Ectodermal cell (in vitro differentiated cells): ENCODE results near the gene PCCA.

ENCODE experiments used
- H3K27ac ChIP-seq: 2 replicates; pipeline ENCODE4 v1.7.0; 2013; ENCODE audit warnings: mild to moderate bottlenecking, low read depth, low read length; ENCODE audit not compliant: insufficient read depth, poor library complexity, severe bottlenecking
- H3K27me3 ChIP-seq: 2 replicates; pipeline ENCODE4 v1.7.0; 2013; ENCODE audit warnings: mild to moderate bottlenecking, low read length; ENCODE audit not compliant: insufficient read depth, control insufficient read depth, poor library complexity, severe bottlenecking
- H3K36me3 ChIP-seq: one replicate; pipeline ENCODE4 v1.7.0; 2013; ENCODE audit warnings: low read length; ENCODE audit not compliant: control insufficient read depth, insufficient read depth
- H3K4me1 ChIP-seq: one replicate; pipeline ENCODE4 v1.7.0; 2013; ENCODE audit warnings: low read length; ENCODE audit not compliant: control insufficient read depth, insufficient read depth
- H3K4me3 ChIP-seq: 2 replicates; pipeline ENCODE4 v1.7.0; 2013; ENCODE audit warnings: low read depth, low read length, control low read depth; ENCODE audit not compliant: insufficient read depth
- H3K9me3 ChIP-seq: 2 replicates; pipeline ENCODE4 v1.7.0; 2013; ENCODE audit warnings: mild to moderate bottlenecking, low read length, moderate library complexity; ENCODE audit not compliant: control insufficient read depth
- WGBS, 2 experiments: methylation state at CpG; one replicate each; pipeline ENCODE4 v1.1.7; 2013; ENCODE audit warnings: missing lambda C conversion rate in 2 of 2; 5-methylcytosine and 5-hydroxymethylcytosine counted together

The PCCA gene

GRCh38 chr13:100460791-100461190 lies 371.9 kb downstream of the PCCA start:
- 93 to 100% methylated on average over 2 of the region's 2 CpGs for WGBS, 2 experiments
- no peaks in the 10 kb centered on the region for H3K9me3 ChIP-seq
- H3K27ac ChIP-seq: no peak overlapping the region
- no peaks in the 10 kb centered on the region for H3K27me3 ChIP-seq
- no peaks in the 10 kb centered on the region for H3K36me3 ChIP-seq
- peaks cover 19% of the 10 kb centered on the region for H3K4me1 ChIP-seq
- H3K4me3 ChIP-seq: no peak overlapping the region

GRCh38 chr13:100461309-100462030 lies 372.6 kb downstream of the PCCA start:
- Histone ChIP-seq H3K4me3 (no peak overlapping the region), H3K27ac (peak overlapping the region; percentile 81), H3K27me3 (no peaks in the 10 kb centered on the region), H3K4me1 (peaks cover 19% of the 10 kb centered on the region), H3K9me3 (no peaks in the 10 kb centered on the region), H3K36me3 (no peaks in the 10 kb centered on the region)
- 30 to 38% methylated on average over 4 of the region's 5 CpGs for WGBS, 2 experiments

- Histone ChIP-seq H3K27me3 (no peaks in the 10 kb centered on the region), H3K27ac (no peak overlapping the region), H3K9me3 (no peaks in the 10 kb centered on the region), H3K4me3 (no peak overlapping the region), H3K4me1 (peaks cover 19% of the 10 kb centered on the region), H3K36me3 (no peaks in the 10 kb centered on the region)
- 72 to 86% methylated on average over 3 to 4 of the region's 4 CpGs for WGBS, 2 experiments
Measured at GRCh38 chr13:100464006-100464405, 375.1 kb downstream of the PCCA start.

GRCh38 chr13:100465558-100465957 lies 376.7 kb downstream of the PCCA start:
- H3K27ac ChIP-seq: no peak overlapping the region
- peaks cover 19% of the 10 kb centered on the region for H3K4me1 ChIP-seq
- WGBS, 2 experiments: 93 to 97% methylated on average over 5 of the region's 5 CpGs
- no peak overlapping the region for H3K4me3 ChIP-seq
- H3K36me3 ChIP-seq: no peaks in the 10 kb centered on the region
- no peaks in the 10 kb centered on the region for H3K9me3 ChIP-seq
- H3K27me3 ChIP-seq: no peaks in the 10 kb centered on the region

- Histone ChIP-seq H3K9me3 (no peaks in the 10 kb centered on the region), H3K4me1 (peaks cover 25% of the 10 kb centered on the region), H3K27ac (no peak overlapping the region), H3K36me3 (no peaks in the 10 kb centered on the region), H3K27me3 (no peaks in the 10 kb centered on the region), H3K4me3 (no peak overlapping the region)
- 95 to 96% methylated on average over 5 of the region's 5 CpGs for WGBS, 2 experiments
Measured at GRCh38 chr13:100470866-100471505, 382.1 kb downstream of the PCCA start.

GRCh38 chr13:100473087-100473486 lies 384.2 kb downstream of the PCCA start:
- H3K36me3 ChIP-seq: no peaks in the 10 kb centered on the region
- no peak overlapping the region for H3K4me3 ChIP-seq
- H3K27me3 ChIP-seq: no peaks in the 10 kb centered on the region
- WGBS, 2 experiments: 10 to 12% methylated on average over 10 of the region's 10 CpGs
- H3K27ac ChIP-seq: peak overlapping the region; percentile 90
- H3K9me3 ChIP-seq: no peaks in the 10 kb centered on the region
- H3K4me1 ChIP-seq: peaks cover 25% of the 10 kb centered on the region

- 65 to 70% methylated on average over 8 of the region's 8 CpGs for WGBS, 2 experiments
- Histone ChIP-seq H3K4me3 (no peak overlapping the region), H3K27me3 (no peaks in the 10 kb centered on the region), H3K36me3 (no peaks in the 10 kb centered on the region), H3K4me1 (peaks cover 25% of the 10 kb centered on the region), H3K9me3 (no peaks in the 10 kb centered on the region), H3K27ac (peak overlapping the region; percentile 90)
Measured at GRCh38 chr13:100473501-100474044, 384.7 kb downstream of the PCCA start.

GRCh38 chr13:100476963-100477362 lies 388.1 kb downstream of the PCCA start:
- Histone ChIP-seq H3K4me1 (peaks cover 22% of the 10 kb centered on the region), H3K36me3 (no peaks in the 10 kb centered on the region), H3K4me3 (no peak overlapping the region), H3K27me3 (no peaks in the 10 kb centered on the region), H3K9me3 (no peaks in the 10 kb centered on the region), H3K27ac (no peak overlapping the region)
- WGBS, 2 experiments: 94 to 96% methylated on average over 4 to 5 of the region's 5 CpGs

- WGBS, 2 experiments: 84 to 85% methylated on average over 12 of the region's 12 CpGs
- Histone ChIP-seq H3K4me3 (no peak overlapping the region), H3K27ac (no peak overlapping the region), H3K27me3 (no peaks in the 10 kb centered on the region), H3K36me3 (no peaks in the 10 kb centered on the region), H3K4me1 (peaks cover 9% of the 10 kb centered on the region), H3K9me3 (no peaks in the 10 kb centered on the region)
Measured at GRCh38 chr13:100478107-100478809, 389.4 kb downstream of the PCCA start.

GRCh38 chr13:100480676-100481075 lies 391.8 kb downstream of the PCCA start:
- no peaks in the 10 kb centered on the region for H3K27me3 ChIP-seq
- H3K9me3 ChIP-seq: no peaks in the 10 kb centered on the region
- no peak overlapping the region for H3K4me3 ChIP-seq
- 93 to 96% methylated on average over 9 of the region's 9 CpGs for WGBS, 2 experiments
- H3K4me1 ChIP-seq: no peaks in the 10 kb centered on the region
- no peak overlapping the region for H3K27ac ChIP-seq
- no peaks in the 10 kb centered on the region for H3K36me3 ChIP-seq
